Astrocyte of the hippocampus (primary cell): ENCODE data around the gene NEU1.

ENCODE experiments used
- DNase-seq: peaks from one replicate; pipeline ENCODE4 v3.0.0; 2011; ENCODE audit warnings: low read depth, low spot score

The NEU1 gene

GRCh38 chr6:31896493-31896855 lies 33.9 kb upstream of the NEU1 start:
- DNase-seq: no peak

DNA sequence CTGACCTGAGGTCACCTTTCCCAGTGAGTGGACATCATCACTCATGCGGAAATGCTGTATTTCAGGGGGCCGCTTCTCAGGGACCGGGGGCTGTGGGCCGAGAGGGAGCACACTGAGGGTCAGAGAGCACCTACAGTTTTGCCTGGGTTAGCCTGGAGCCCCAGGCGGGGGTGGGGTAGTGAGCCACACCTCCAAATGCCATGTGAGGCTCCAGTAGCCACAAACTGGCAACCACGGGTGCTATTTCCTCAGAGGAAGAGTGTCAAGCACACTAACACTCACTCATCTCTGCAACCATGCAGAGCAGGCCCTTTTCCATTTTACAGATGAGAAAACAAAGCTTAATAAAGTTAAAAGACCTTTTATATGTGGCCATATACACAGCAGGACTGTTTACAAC lies 30.2 kb upstream of the NEU1 start:
- DNase-seq: no peak

- DNase-seq: no peak
Measured at GRCh38 chr6:31889331-31889972, 26.8 kb upstream of the NEU1 start.

GRCh38 chr6:31888276-31889258 lies 25.9 kb upstream of the NEU1 start:
- DNase-seq: peak; percentile 38

DNA sequence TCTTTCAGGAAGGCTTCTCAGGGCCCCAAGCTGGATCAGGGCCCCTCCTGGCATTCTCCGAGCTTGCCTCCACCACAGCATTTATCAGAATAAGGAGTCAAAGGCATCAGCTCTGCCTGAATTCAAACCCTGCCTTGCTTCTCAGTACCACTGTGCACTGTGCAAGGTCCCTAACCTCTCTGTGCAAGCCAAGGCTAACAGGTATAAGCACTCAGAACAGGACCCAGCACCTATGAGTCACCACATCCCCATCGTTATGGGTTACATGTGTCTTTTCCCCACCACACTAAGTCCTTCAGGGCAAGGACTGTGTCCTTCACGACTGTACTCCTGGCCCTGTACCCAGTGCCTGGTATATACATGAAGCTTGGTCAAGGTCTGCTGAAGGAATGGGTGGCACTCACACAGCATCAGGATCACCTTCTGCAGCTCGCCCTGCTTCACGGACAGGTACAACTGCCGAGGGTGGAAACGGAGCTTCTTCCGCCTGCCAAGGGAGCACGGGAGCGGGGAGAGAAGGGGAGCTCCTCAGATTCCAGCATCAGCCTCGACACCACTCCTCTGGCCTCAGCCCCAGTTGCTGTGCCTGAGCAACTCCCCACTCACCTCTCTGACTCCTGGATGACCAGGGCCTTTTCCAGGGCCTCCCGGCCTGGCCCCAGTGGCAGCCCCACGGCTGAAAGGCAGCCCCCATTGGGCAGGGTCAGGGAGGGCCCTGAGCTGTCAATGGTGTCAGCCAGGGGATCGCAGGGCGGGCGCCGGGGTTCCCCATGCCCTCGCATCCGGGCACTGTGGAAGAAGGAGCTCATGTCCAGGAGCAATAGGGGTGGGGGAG lies 24.8 kb upstream of the NEU1 start:
- DNase-seq: no peak

GRCh38 chr6:31886541-31886991 lies 23.9 kb upstream of the NEU1 start:
- DNase-seq: no peak

GRCh38 chr6:31884528-31885035 lies 22.0 kb upstream of the NEU1 start:
- DNase-seq: no peak

DNA sequence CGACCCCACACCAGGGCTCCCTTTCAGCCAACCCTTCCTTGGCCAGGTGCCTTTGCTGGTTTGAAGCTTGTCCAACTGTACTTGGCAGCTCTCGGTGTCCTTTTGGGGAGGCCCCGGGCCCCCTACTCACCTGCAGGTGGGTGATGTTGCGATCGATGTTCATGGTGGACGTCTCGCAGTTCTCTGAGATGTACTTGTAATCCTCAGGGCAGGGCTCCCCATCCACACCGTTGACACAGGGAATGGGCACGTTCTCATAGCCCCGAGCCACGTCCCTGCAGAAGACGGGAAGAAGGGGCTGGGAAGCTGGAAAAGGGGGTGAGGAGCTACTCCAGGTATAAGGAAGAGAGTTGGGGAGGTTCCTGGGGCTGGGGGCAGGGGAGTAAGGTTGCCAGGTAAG lies 21.1 kb upstream of the NEU1 start:
- DNase-seq: no peak

DNA sequence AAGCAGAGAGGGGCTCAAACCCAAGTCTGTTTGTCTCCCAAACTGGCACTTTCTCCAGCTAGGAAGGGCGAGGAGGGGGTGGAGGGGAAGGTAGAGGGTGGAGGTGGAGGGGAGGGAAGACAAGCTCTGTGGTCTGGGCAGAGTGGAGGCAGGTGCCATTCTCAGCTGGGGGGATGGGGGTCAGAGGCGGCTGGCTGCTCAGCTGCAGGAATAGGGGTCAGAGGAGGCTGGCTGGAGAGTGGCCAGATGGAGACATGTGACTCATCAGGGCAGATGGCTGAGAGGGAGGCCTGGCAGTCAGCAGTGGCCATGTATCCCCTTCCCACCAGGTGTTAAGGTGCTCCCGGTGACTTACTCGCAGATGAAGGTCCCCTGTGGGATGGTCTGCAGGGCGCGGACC lies 19.7 kb upstream of the NEU1 start:
- peak; percentile 29 for DNase-seq

- no peak for DNase-seq
Measured at GRCh38 chr6:31881136-31881859, 18.7 kb upstream of the NEU1 start.

- no peak for DNase-seq
Measured at GRCh38 chr6:31880616-31881015, 18.0 kb upstream of the NEU1 start.

DNA sequence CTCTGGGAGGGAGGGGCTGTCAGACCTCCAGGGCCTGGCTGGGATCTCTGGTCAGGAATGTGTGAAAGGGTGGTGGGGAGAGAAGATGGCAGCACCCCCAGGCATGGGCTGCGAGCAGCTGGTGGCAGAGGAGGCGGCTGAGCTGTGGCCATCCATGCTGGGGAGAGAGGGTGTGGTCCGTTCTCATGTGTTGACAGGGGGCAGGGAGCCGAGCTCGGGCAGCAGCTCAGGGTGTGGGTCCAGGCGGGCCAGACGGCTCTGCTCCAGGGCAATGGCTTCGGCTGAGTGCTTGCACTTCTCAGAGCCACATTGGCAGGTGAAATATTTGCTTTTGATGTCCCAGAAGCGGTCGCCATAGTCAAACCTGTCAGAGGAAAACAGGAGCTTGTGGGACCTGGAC lies 17.3 kb upstream of the NEU1 start:
- no peak for DNase-seq

GRCh38 chr6:31879143-31879542 lies 16.5 kb upstream of the NEU1 start:
- DNase-seq: no peak

GRCh38 chr6:31878726-31879125 lies 16.1 kb upstream of the NEU1 start, which contains the start of gene SLC44A4:
SLC44A4 (minus strand) TSS chr6:31878997; CDS start chr6:31878980, 17 bp downstream.
- DNase-seq: no peak

- DNase-seq: no peak
Measured at GRCh38 chr6:31878222-31878621, 15.6 kb upstream of the NEU1 start.

DNA sequence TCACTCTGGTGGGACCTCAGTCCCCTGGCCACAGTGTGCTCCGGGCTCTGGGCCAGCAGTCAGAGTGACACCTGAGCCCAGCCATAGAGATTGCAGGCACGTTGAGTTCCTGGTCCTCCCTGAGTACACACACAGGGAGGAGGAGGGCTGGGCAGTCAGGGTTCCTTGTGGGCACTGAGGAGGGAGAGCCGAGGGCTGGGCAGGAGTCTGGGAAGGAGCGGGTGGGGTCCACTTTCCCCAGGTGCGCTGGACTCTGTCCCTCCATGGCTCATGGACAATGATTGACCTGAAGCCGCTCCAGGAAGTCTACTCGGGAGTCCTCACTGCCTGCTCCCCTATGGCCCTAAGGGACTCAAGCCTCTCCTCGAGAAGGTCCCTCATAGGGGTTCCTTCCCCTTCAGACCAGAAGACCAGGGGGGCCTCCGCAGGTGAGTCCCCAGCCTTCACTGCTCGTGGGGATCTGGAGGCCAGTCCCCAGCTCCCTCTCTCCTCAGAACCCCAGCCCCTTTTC lies 15.1 kb upstream of the NEU1 start:
- peak; percentile 20 for DNase-seq

DNA sequence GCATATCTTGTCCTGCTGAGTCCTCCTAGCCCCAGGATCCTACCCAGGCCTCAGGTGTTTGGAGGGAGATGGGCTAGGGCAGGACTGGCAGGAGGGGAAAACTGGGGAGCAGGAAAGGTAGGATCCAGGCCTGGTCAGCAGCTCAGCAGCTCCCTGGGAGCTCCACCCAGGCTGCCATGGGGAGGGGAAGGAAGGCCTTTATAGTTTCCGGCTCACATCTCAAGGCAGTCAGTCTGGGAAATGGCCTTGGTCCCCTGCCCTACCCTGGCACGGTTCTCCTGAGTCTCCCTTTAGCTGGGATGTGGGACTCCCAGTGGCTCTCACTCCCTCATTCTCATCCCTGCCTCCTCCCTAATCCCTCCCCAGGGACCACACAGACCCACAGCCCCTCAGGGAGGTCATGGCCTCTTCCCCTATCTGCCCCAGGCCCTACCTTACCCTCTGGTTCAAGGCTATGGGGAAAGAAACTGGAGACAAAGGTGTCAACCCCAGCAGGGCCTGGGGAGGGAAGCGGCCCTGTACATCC lies 14.6 kb upstream of the NEU1 start:
- no peak for DNase-seq

- DNase-seq: no peak
Measured at GRCh38 chr6:31876357-31876756, 13.7 kb upstream of the NEU1 start.

GRCh38 chr6:31875877-31876276 lies 13.3 kb upstream of the NEU1 start:
- DNase-seq: no peak

DNA sequence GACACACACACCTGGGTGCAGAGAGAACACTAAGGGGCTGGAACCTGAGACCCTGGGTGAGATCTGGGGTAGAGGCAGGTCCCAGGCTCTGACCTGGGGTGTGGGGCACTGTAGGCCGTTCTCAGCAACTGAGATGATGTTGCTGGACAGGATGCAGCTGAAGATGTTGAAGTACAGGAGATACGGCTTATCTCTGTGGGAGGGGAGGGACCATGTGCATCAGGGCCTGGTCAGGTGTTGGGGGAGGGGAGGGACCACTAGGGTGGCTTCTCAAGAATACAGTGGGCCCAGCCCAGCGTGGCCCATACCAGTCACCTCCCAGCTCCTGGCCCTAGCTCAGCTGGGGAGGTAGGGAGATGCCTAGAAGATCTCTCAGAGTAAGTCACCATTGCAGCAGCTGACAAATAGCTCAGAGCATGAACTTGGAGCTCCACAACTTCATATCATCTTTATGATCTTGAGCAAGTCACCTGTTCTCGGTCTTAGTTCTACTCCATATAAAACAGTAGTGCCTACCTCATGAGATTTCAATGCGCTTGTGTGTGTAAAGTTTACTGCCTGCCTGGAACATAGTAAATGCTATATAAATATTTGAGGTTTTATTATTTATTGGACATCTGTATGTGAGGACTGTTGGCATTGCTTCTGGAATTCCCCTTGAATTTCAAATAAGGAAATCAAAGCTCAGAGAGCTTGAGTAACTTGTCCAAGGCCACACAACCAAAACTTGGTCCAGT lies 12.4 kb upstream of the NEU1 start:
- no peak for DNase-seq
